Caco-2 (cell line): ENCODE results near the gene USP20. TPM values are rescaled to one million over a fixed set of nuclear protein-coding genes. Genes with fewer than 3 reads are reported as not detected.

Experiments used
- BruUV-seq: library from RNA; stranded (reverse); fragments of 400-500 nt; replicated peaks from 2 replicates; lab custom pipeline; 2021; lab: Mats Ljungman, UMichigan
- CTCF ChIA-PET: fragments of 300-600 bp; sonication (Branson Sonifier 250); formaldehyde crosslinking; loops from one replicate; lab custom pipeline; 2022; ENCODE audit warnings: antibody characterized with exemption; lab: Charles Lee
- POLR2A ChIA-PET: fragments of 300-600 bp; sonication (Branson Sonifier 250); formaldehyde crosslinking; loops from one replicate; lab custom pipeline; 2022; ENCODE audit warnings: antibody characterized with exemption; lab: Charles Lee
- DNase-seq, 2 experiments: peaks; one replicate each; pipeline versions ENCODE4 v3.0.0 to v3.0.0-alpha.2; 2020 to 2022
- H3K27me3 ChIP-seq: replicated peaks from 2 replicates; pipeline ENCODE4 v1.6.0; 2011; ENCODE audit warnings: low read length; ENCODE audit not compliant: control insufficient read depth, insufficient read depth
- H3K36me3 ChIP-seq: 2 replicates; pipeline ENCODE4 v1.5.1; 2011; ENCODE audit warnings: low read length; ENCODE audit not compliant: control insufficient read depth, insufficient read depth
- H3K4me1 ChIP-seq: fragments of 250-450 bp; sonication (Bioruptor Pico); 2 replicates; pipeline ENCODE4 v1.5.1; 2020; ENCODE audit warnings: mild to moderate bottlenecking
- H3K4me3 ChIP-seq: 2 replicates; pipeline ENCODE4 v1.5.1; 2011; ENCODE audit warnings: low read depth, mild to moderate bottlenecking, control low read depth, low read length
- H3K9me3 ChIP-seq: fragments of 250-450 bp; sonication (Bioruptor Pico); 2 replicates; pipeline ENCODE4 v1.5.1; 2020; ENCODE audit warnings: mild to moderate bottlenecking, moderate library complexity
- H3K27ac Mint-ChIP-seq: one replicate; pipeline ENCODE4 v1.8.0; 2022; ENCODE audit warnings: mixed read lengths; ENCODE audit not compliant: unreplicated experiment
- H3K27me3 Mint-ChIP-seq: one replicate; pipeline ENCODE4 v1.8.0; 2022; ENCODE audit warnings: mixed read lengths; ENCODE audit not compliant: insufficient read depth, unreplicated experiment
- H3K36me3 Mint-ChIP-seq: one replicate; pipeline ENCODE4 v1.8.0; 2022; ENCODE audit warnings: mild to moderate bottlenecking, mixed read lengths; ENCODE audit not compliant: insufficient read depth, unreplicated experiment
- H3K4me1 Mint-ChIP-seq: one replicate; pipeline ENCODE4 v1.8.0; 2022; ENCODE audit warnings: low read depth, mixed read lengths; ENCODE audit not compliant: unreplicated experiment
- H3K4me3 Mint-ChIP-seq: one replicate; pipeline ENCODE4 v1.8.0; 2022; ENCODE audit warnings: mild to moderate bottlenecking, moderate library complexity, mixed read lengths; ENCODE audit not compliant: unreplicated experiment
- H3K9me3 Mint-ChIP-seq: one replicate; pipeline ENCODE4 v1.8.0; 2022; ENCODE audit warnings: mixed read lengths; ENCODE audit not compliant: unreplicated experiment
- intact Hi-C: fragments of 100-400 bp; cut with micrococcal nuclease; formaldehyde crosslinking; loops from one replicate; pipeline ENCODE4 v1.10.0; 2022; ENCODE audit not compliant: unreplicated experiment
- total RNA-seq: library from RNA; stranded (reverse); gene quantifications from 2 replicates; pipeline ENCODE4 v1.2.3, GENCODE V29; 2022
- TF ChIP-seq, protein P1 (sequence below), 2 experiments: fragments of 200-600 bp in 1 of 2; IDR thresholded peaks; 1 replicate in 1 of 2; 2 replicates in 1 of 2; pipeline versions ENCODE4 v1.5.1 to v1.8.0; 2011 to 2022; ENCODE audit warnings: antibody characterized with exemption in 1 of 2, control low read depth in 1 of 2, inconsistent platforms in 1 of 2, low read depth in 1 of 2, low read length in 1 of 2, mild to moderate bottlenecking in 1 of 2, moderate library complexity in 1 of 2; ENCODE audit not compliant: insufficient read depth in 1 of 2, severe bottlenecking in 1 of 2, unreplicated experiment in 1 of 2

Gene USP20
- total RNA-seq, 1 experiment from 2014 or later: 13.9 TPM

GRCh38 chr9:129909851-129910250 is 74.6 kb downstream of the USP20 start:
- TF ChIP-seq, protein P1, sequence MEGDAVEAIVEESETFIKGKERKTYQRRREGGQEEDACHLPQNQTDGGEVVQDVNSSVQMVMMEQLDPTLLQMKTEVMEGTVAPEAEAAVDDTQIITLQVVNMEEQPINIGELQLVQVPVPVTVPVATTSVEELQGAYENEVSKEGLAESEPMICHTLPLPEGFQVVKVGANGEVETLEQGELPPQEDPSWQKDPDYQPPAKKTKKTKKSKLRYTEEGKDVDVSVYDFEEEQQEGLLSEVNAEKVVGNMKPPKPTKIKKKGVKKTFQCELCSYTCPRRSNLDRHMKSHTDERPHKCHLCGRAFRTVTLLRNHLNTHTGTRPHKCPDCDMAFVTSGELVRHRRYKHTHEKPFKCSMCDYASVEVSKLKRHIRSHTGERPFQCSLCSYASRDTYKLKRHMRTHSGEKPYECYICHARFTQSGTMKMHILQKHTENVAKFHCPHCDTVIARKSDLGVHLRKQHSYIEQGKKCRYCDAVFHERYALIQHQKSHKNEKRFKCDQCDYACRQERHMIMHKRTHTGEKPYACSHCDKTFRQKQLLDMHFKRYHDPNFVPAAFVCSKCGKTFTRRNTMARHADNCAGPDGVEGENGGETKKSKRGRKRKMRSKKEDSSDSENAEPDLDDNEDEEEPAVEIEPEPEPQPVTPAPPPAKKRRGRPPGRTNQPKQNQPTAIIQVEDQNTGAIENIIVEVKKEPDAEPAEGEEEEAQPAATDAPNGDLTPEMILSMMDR (IDR thresholded peaks at IDR 0.05; ENCODE audit: insufficient read depth in 1 of 2, low read depth in 1 of 2, low read length in 1 of 2, severe bottlenecking in 1 of 2, unreplicated experiment in 1 of 2): no peak
- no peaks in the 10 kb centered on the region for H3K27me3 ChIP-seq
- H3K4me3 ChIP-seq: no peak overlapping the region
- ChIA-PET CTCF (no interaction called here), POLR2A (interaction anchor here (0.5 kb wide), 1 partner anchor 191 kb away, joined by 3 read pairs; no protein-coding TSS in a partner anchor)
- no peaks in the 10 kb centered on the region for H3K36me3 ChIP-seq
- Mint-ChIP-seq H3K27me3 (no peaks in the 10 kb centered on the region), H3K9me3 (no peaks in the 10 kb centered on the region), H3K36me3 (peaks cover 14% of the 10 kb centered on the region), H3K27ac (no peak overlapping the region), H3K4me3 (no peak overlapping the region), H3K4me1 (no peaks in the 10 kb centered on the region)
- intact Hi-C loops: no loop called here
- H3K9me3 ChIP-seq: no peaks in the 10 kb centered on the region
- no TSS peak for BruUV-seq
- H3K4me1 ChIP-seq: 0 out of 2 replicates have a peak, but pooled peaks cover 3% of the 10 kb centered on the region
- DNase-seq: no peak

DNA sequence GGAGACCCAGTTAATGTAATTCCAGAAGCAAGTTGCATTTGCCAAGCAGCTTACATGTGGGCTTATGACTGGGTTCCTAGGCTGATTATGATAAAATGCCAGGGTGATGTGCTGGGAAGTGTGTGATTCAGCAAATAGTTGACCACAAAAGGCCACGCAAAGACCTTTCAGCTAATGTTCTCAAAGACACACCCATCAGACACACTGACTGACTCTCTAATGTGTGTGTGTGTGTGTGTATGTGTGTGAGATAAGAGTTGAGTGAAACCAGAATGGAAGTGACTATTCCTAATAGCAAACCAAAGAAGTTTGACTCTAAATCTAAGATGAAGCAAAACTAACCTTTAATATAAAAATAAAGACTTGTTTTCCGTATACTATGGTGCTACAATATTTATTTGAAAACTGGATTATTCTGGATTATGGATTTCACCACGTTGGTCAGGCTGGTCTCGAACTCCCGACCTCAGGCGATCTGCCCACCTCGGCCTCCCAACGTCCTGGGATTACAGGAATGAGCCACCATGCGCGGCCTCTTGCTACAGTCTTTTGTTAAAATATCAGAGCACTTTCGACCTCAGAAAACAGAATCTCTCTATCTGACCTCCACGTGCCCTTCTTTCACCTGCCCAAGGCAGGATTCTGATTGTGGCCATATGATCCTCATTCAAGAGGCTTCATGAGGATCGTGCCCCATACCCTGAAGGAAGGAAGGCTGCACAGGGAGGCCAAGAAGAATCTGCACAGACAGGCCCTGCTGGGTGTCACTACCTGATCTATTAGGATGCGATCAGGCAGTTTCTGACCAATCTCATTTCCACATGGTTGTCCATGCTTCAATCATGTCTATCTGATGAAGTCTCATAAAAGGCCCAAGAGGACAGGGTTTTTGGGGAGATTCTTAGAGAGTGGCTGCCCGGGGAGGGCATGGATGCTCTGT is 75.6 kb downstream of the USP20 start:
- H3K4me1 ChIP-seq: 0 out of 2 replicates have a peak, but pooled peaks cover 3% of the 10 kb centered on the region
- no peaks in the 10 kb centered on the region for H3K9me3 ChIP-seq
- H3K27me3 Mint-ChIP-seq: no peaks in the 10 kb centered on the region
- peaks cover 14% of the 10 kb centered on the region for H3K36me3 Mint-ChIP-seq
- CTCF ChIA-PET: no interaction called here
- no peak overlapping the region for H3K27ac Mint-ChIP-seq
- POLR2A ChIA-PET: no interaction called here
- intact Hi-C loops: no loop called here
- no peaks in the 10 kb centered on the region for H3K27me3 ChIP-seq
- no peak overlapping the region for H3K4me3 ChIP-seq
- DNase-seq: peak in 1 of 2 experiments; percentile 64
- no peak overlapping the region for H3K4me3 Mint-ChIP-seq
- no peaks in the 10 kb centered on the region for H3K9me3 Mint-ChIP-seq
- H3K36me3 ChIP-seq: no peaks in the 10 kb centered on the region
- TF ChIP-seq, protein P1 (IDR thresholded peaks at IDR 0.05; ENCODE audit: insufficient read depth in 1 of 2, low read depth in 1 of 2, low read length in 1 of 2, severe bottlenecking in 1 of 2, unreplicated experiment in 1 of 2): no peak
- BruUV-seq: no TSS peak
- H3K4me1 Mint-ChIP-seq: no peaks in the 10 kb centered on the region

- Histone ChIP-seq H3K9me3 (no peaks in the 10 kb centered on the region), H3K4me1 (0 out of 2 replicates have a peak, but pooled peaks cover 3% of the 10 kb centered on the region), H3K27me3 (no peaks in the 10 kb centered on the region), H3K36me3 (no peaks in the 10 kb centered on the region), H3K4me3 (no peak overlapping the region)
- ChIA-PET POLR2A (no interaction called here), CTCF (no interaction called here)
- TF ChIP-seq, protein P1 (IDR thresholded peaks at IDR 0.05; ENCODE audit: insufficient read depth in 1 of 2, low read depth in 1 of 2, low read length in 1 of 2, severe bottlenecking in 1 of 2, unreplicated experiment in 1 of 2): no peak
- BruUV-seq: no TSS peak
- H3K36me3 Mint-ChIP-seq: peaks cover 13% of the 10 kb centered on the region
- no peaks in the 10 kb centered on the region for H3K9me3 Mint-ChIP-seq
- H3K27ac Mint-ChIP-seq: no peak overlapping the region
- intact Hi-C loops: no loop called here
- DNase-seq: no peak
- no peak overlapping the region for H3K4me3 Mint-ChIP-seq
- no peaks in the 10 kb centered on the region for H3K27me3 Mint-ChIP-seq
- H3K4me1 Mint-ChIP-seq: no peaks in the 10 kb centered on the region
These were observed 78.8 kb downstream of the USP20 start for GRCh38 chr9:129914051-129914450.
